NCI-H1092 treated with DMSO at 0.1 percent for 48 hours (cell line): ENCODE measurements around the gene ZNF385D.

ENCODE experiments used
- DNase-seq: peaks from one replicate; lab custom pipeline; 2025; lab: John Stamatoyannopoulos, UW

Gene ZNF385D, protein sequence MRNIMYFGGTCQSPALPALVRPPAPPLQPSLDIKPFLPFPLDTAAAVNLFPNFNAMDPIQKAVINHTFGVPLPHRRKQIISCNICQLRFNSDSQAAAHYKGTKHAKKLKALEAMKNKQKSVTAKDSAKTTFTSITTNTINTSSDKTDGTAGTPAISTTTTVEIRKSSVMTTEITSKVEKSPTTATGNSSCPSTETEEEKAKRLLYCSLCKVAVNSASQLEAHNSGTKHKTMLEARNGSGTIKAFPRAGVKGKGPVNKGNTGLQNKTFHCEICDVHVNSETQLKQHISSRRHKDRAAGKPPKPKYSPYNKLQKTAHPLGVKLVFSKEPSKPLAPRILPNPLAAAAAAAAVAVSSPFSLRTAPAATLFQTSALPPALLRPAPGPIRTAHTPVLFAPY

GRCh38 chr3:21750831-21751391 is at the start of gene ZNF385D:
Gene ZNF385D (minus strand): TSS chr3:21751210. CDS start chr3:21750916, 294 bp downstream.
- DNase-seq, result no peak

GRCh38 chr3:21798356-21799088 is 47.5 kb upstream of the ZNF385D start:
- no peak for DNase-seq

DNA sequence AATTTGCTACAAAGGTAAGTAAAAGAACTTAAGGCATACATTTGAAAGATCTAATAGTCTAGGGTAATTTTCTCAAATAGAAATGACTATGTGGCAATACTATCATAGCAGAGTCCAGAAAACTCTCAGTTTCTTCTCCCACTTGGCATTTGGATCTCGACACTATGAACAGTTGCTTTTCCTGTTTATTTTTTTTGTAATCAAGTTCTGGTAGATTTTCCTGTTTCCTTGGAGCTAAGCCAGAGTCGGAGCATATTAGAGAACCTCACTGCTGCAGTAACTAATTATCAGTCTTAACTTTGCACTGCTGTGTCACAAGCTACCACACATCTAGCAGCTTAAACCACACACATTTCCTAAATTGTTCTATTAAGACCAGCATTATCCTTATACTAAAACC is 44.9 kb upstream of the ZNF385D start:
- no peak for DNase-seq

DNA sequence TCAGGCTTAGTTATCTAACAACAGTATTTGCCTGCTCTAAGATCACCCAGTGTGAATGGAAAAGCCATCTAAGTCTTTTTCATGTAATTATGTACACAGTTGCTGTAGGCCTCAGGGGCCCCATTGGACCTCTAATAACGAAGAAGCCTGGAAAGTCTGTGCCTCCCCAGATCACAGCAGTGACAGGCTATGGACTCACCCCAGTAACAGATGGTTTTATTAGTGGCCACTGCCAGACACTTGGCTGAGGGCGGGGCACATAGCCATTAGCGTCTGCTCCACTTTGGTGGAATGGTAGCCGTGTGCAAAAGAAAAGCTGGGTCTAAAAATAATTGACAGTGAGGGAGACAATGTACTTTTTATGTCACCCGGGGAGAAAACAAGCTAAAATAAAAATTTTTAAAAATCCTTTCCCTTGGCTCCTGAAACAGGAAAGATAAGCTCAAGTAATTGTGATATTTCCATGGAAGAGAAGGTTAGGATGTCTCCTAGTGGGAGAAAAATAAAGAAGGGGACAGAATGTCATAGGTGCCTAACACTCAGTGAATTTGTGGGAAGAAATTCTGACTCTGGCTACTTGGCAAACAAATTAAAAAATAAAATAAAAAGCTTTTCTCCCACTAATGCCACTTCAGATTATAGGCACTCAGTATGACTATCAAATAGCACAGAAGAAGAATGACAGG is 44.3 kb upstream of the ZNF385D start:
- DNase-seq, result no peak

GRCh38 chr3:21794291-21794690 is 43.3 kb upstream of the ZNF385D start:
- DNase-seq, result no peak

GRCh38 chr3:21792176-21792575 is 41.2 kb upstream of the ZNF385D start:
- DNase-seq, result no peak

GRCh38 chr3:21791356-21791755 is 40.3 kb upstream of the ZNF385D start:
- no peak for DNase-seq

DNA sequence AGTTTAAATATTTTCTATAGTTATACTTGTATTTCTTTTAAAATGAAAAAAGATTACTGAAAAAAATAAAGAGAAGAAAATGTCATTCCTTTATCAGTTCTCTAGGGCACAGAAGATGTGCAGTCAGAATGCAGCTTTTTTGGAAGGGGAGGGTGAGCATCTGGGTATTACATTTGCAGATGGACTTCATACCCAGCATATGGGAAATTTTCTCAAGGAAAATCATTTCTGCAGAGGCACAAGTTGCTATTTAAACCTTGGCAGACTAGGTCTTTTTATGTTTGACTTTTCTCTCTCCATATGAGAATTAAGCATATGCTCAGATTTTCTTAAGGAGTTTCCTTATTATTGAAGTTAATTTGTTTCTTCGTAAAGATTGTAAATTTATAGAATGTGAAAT is 39.5 kb upstream of the ZNF385D start:
- no peak for DNase-seq

- no peak for DNase-seq
Observed at GRCh38 chr3:21789730-21790129, 38.7 kb upstream of the ZNF385D start.

GRCh38 chr3:21786438-21786797 is 35.4 kb upstream of the ZNF385D start:
- DNase-seq, result no peak

- no peak for DNase-seq
Observed at GRCh38 chr3:21785765-21786437, 34.9 kb upstream of the ZNF385D start.

- no peak for DNase-seq
Observed at GRCh38 chr3:21783839-21784238, 32.8 kb upstream of the ZNF385D start.

DNA sequence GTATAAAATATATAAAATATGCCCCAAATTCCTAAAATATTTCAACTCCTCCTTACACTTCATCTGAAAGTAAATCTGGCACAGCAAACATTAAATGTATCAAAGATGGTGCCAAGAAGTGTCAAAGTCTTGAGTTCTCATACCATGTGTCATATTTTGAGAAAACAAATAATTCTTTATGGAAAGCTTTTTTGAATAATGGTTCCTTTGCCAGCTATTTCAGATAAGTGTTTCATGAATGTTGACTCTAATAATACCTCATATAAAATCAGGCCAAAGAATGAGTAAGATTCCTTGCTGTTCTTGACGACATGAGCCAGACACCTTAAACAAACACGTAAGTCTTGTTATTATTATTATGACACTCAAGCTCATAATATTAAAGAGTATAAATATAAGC is 30.3 kb upstream of the ZNF385D start:
- DNase-seq, result no peak

- no peak for DNase-seq
Observed at GRCh38 chr3:21779909-21780308, 28.9 kb upstream of the ZNF385D start.

GRCh38 chr3:21778715-21779114 is 27.7 kb upstream of the ZNF385D start:
- DNase-seq, result no peak

- no peak for DNase-seq
Observed at GRCh38 chr3:21777821-21778220, 26.8 kb upstream of the ZNF385D start.

- no peak for DNase-seq
Observed at GRCh38 chr3:21766002-21766401, 15.0 kb upstream of the ZNF385D start.

DNA sequence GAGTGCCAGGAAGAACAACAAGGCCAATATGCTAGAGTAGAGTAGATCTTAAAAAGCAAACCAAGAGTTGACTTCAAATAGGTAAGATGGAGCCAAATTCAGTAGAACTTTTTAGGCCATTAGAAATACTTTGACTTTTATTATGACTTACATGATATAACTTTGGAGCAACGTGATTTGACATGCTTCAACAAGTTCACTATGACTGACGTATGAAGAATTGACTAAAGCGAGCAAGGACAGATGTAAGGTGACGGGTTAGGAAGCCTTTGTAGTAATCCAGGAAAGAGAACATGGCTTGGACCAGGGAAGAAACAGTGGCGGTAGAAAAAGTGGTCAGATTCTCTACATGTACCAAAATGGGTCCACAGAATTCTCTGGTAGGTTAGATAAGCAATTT is 4.9 kb upstream of the ZNF385D start:
- DNase-seq, result no peak

DNA sequence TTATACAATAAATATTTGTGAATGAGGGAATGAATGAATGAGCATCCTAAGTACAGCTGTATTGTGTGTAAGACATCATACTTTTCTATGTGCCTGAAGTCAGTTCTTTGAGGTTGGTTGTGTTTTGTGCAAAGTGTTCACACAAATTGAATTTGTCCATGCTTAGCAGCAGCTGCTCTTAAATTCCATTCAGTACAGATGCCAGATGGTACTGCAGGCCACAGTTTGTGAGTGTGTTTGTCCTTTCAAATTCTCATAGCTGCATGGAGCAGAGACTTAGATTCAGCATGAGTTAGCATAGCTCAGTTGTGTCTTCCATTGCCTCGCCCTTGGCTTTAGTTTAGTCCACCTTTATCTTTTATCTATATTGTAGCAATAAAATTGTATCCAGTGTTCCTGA is 3.8 kb upstream of the ZNF385D start:
- DNase-seq, result no peak

DNA sequence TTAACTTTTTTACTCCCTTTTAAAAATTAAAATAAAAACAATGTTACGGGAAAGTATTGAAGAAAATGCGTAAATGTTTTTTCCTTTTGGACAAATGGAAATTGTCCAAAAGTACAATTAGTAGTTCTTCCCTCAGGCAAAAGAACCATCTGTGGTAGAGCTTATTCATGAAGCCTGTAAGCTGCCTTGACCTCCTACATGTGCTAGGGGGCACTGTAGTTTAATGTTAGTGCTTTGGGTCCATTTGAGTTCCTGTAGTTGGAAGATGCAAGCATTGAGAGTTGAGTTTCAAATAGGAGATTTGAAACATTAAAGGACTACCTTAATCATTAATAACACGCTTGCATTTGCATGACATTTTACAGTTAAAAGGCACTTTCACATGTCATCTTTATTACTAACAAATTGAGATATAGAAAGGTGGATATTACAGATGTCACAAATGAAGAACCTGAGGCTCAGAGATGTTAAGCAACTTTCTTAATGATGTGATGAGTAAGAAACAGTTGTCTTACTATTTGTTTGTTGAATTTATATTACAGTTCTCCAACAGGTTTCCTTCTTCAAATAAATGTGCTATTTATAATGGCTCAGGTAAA is 1.8 kb upstream of the ZNF385D start:
- no peak for DNase-seq

- DNase-seq, result no peak
Observed at GRCh38 chr3:21751886-21752285, 876 bp upstream of the ZNF385D start.
